ENCODE results near the gene CARMIL1. TPM values are rescaled to one million over a fixed set of nuclear protein-coding genes. Genes with fewer than 3 reads are reported as not detected.

Gene CARMIL1
- total RNA-seq, 2 experiments from 2014 or later = 3.9 to 4.7 TPM

DNA sequence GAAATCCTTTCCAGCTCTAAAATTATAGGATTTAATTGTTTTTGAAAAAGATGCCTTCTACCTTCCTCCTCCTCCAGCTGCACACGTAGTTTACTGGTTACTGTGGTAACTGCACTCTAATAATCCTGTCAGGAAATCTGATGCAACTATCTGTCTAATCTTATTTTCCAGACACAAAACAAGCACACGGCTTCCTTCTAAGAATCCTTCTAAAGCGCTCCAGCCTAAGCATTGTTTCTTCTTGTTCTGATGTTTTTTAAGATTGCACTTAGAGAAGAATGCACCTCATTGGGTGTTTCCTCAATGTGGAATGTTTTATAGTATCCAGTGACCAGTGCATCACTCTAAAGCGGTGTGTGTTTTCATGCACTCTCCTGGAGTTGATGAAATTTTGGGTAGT lies 63.6 kb downstream of the CARMIL1 start:
- Mint-ChIP-seq H3K4me3 (no peak overlapping the region), H3K9me3 (no peaks in the 10 kb centered on the region), H3K4me1 (ENCODE audit: low read depth) (peaks cover 17% of the 10 kb centered on the region), H3K36me3 (ENCODE audit: low read depth) (no peaks in the 10 kb centered on the region), H3K27ac (no peak overlapping the region), H3K27me3 (no peaks in the 10 kb centered on the region)
- Histone ChIP-seq H3K27ac (ENCODE audit: low read depth in 1 of 2, low read length in 2 of 2) (no peak overlapping the region), H3K27me3 (ENCODE audit: control insufficient read depth in 1 of 2, insufficient read depth in 2 of 2, low read length in 2 of 2) (no peaks in the 10 kb centered on the region), H3K9me3 (ENCODE audit: control insufficient read depth in 1 of 2, insufficient read depth in 1 of 2, low read length in 2 of 2) (no peaks in the 10 kb centered on the region), H3K36me3 (ENCODE audit: insufficient read depth, low read length) (no peaks in the 10 kb centered on the region), H3K4me1 (ENCODE audit: insufficient read depth, low read length) (no peaks in the 10 kb centered on the region), H3K4me3 (ENCODE audit: low read length) (no peak overlapping the region)
- DNase-seq = no peak
- intact Hi-C loops (cut with DNase I, micrococcal nuclease) = loop anchor here in 1 of 2 experiments (5.0 kb wide), 1 partner anchor 144 kb away; no protein-coding TSS in a partner anchor
- ATAC-seq (ENCODE audit: poor library complexity) = no peak
- POLR2A ChIA-PET = interaction anchor here (1.0 kb wide), 1 partner anchor 62 kb away, joined by 3 read pairs; no protein-coding TSS in a partner anchor
- CTCF ChIA-PET = no interaction called here
- TF ChIP-seq, protein P1, sequence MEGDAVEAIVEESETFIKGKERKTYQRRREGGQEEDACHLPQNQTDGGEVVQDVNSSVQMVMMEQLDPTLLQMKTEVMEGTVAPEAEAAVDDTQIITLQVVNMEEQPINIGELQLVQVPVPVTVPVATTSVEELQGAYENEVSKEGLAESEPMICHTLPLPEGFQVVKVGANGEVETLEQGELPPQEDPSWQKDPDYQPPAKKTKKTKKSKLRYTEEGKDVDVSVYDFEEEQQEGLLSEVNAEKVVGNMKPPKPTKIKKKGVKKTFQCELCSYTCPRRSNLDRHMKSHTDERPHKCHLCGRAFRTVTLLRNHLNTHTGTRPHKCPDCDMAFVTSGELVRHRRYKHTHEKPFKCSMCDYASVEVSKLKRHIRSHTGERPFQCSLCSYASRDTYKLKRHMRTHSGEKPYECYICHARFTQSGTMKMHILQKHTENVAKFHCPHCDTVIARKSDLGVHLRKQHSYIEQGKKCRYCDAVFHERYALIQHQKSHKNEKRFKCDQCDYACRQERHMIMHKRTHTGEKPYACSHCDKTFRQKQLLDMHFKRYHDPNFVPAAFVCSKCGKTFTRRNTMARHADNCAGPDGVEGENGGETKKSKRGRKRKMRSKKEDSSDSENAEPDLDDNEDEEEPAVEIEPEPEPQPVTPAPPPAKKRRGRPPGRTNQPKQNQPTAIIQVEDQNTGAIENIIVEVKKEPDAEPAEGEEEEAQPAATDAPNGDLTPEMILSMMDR (IDR thresholded peaks at IDR 0.05) = no peak

DNA sequence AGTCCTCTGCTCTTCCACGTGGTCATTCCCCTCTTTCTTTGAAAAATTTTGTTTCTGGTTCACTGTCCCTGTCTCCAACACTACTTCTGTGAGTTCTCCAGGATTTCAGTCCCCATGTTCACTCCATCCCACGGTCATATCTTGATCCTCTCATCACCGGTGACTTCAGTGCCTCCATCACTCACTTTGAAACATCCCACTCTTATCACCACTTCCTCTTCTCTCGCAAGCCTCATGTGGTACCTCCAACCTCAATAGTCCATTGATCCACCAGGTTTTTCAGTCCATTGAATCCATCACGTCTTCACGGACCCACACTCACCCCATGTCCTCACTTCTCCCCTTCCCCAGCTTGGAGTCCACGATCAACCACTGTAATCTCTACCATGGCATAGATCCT lies 64.8 kb downstream of the CARMIL1 start:
- Histone ChIP-seq H3K36me3 (ENCODE audit: insufficient read depth, low read length) (no peaks in the 10 kb centered on the region), H3K27ac (ENCODE audit: low read depth in 1 of 2, low read length in 2 of 2) (no peak overlapping the region), H3K9me3 (ENCODE audit: control insufficient read depth in 1 of 2, insufficient read depth in 1 of 2, low read length in 2 of 2) (no peaks in the 10 kb centered on the region), H3K4me1 (ENCODE audit: insufficient read depth, low read length) (no peaks in the 10 kb centered on the region), H3K27me3 (ENCODE audit: control insufficient read depth in 1 of 2, insufficient read depth in 2 of 2, low read length in 2 of 2) (no peaks in the 10 kb centered on the region), H3K4me3 (ENCODE audit: low read length) (no peak overlapping the region)
- Mint-ChIP-seq H3K27me3 (no peaks in the 10 kb centered on the region), H3K4me1 (ENCODE audit: low read depth) (peaks cover 17% of the 10 kb centered on the region), H3K27ac (no peak overlapping the region), H3K36me3 (ENCODE audit: low read depth) (no peaks in the 10 kb centered on the region), H3K4me3 (no peak overlapping the region), H3K9me3 (no peaks in the 10 kb centered on the region)
- CTCF ChIA-PET = no interaction called here
- POLR2A ChIA-PET = no interaction called here
- no peak for ATAC-seq (ENCODE audit: poor library complexity)
- intact Hi-C loops (cut with DNase I, micrococcal nuclease) = loop anchor here in 1 of 2 experiments (5.0 kb wide), 1 partner anchor 143 kb away; no protein-coding TSS in a partner anchor
- DNase-seq = no peak
- TF ChIP-seq, protein P1 (IDR thresholded peaks at IDR 0.05) = no peak

DNA sequence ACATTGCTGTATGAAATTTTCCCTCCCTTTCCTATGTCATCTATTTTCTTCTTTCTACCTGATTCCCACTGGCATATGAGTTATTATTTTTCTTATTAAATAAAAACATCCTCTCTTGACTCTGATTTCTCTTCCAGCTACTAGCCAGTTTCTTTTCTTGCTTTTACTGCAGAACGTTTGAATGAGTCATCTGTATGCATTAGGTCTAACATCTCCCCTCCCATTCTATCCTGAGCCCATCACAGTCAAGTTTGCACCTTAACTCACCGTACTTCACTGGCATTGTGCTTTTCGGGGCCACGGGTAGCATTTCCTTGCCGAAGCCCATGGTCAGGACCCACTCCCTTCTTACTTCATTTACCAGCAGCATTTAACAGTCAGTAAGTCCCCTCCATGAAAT lies 65.7 kb downstream of the CARMIL1 start:
- no peak for DNase-seq
- no peaks in the 10 kb centered on the region for H3K27me3 ChIP-seq (ENCODE audit: control insufficient read depth in 1 of 2, insufficient read depth in 2 of 2, low read length in 2 of 2)
- ChIA-PET CTCF (no interaction called here), POLR2A (no interaction called here)
- H3K4me1 Mint-ChIP-seq (ENCODE audit: low read depth) = peaks cover 17% of the 10 kb centered on the region
- H3K36me3 Mint-ChIP-seq (ENCODE audit: low read depth) = no peaks in the 10 kb centered on the region
- TF ChIP-seq, protein P1 (IDR thresholded peaks at IDR 0.05) = no peak
- H3K36me3 ChIP-seq (ENCODE audit: insufficient read depth, low read length) = no peaks in the 10 kb centered on the region
- H3K4me3 ChIP-seq (ENCODE audit: low read length) = no peak overlapping the region
- H3K9me3 ChIP-seq (ENCODE audit: control insufficient read depth in 1 of 2, insufficient read depth in 1 of 2, low read length in 2 of 2) = no peaks in the 10 kb centered on the region
- no peak overlapping the region for H3K4me3 Mint-ChIP-seq
- H3K27ac ChIP-seq (ENCODE audit: low read depth in 1 of 2, low read length in 2 of 2) = no peak overlapping the region
- no peak overlapping the region for H3K27ac Mint-ChIP-seq
- H3K9me3 Mint-ChIP-seq = no peaks in the 10 kb centered on the region
- no peaks in the 10 kb centered on the region for H3K4me1 ChIP-seq (ENCODE audit: insufficient read depth, low read length)
- no peaks in the 10 kb centered on the region for H3K27me3 Mint-ChIP-seq
- ATAC-seq (ENCODE audit: poor library complexity) = no peak
- intact Hi-C loops (cut with DNase I, micrococcal nuclease) = loop anchor here in 1 of 2 experiments (5.0 kb wide), 1 partner anchor 142 kb away; no protein-coding TSS in a partner anchor

Data from CD4-positive, alpha-beta T cell (primary cell).